Upper lobe of left lung (tissue), 6 donors: ENCODE measurements around the gene OR13C8. TPM values are rescaled to one million over a fixed set of nuclear protein-coding genes. Genes with fewer than 3 reads are reported as not detected.

Source experiments
- ATAC-seq, 2 donors: fragments of 200-7000 bp; cut with Tn5 transposase; one replicate each; pipeline ENCODE4 v1.9.1; 2022; ENCODE audit warnings: mild to moderate bottlenecking in 2 of 2, moderate library complexity in 2 of 2; ENCODE audit not compliant: low FRiP score in 2 of 2
- DNase-seq, 2 donors: peaks; one replicate each; pipeline ENCODE4 v3.0.0-alpha.2; 2019 to 2020
- H3K27ac ChIP-seq, 4 donors: fragments of 200-600 bp; sonication (generic); one replicate each; pipeline ENCODE4 v1.5.1; 2016 to 2019
- H3K27me3 ChIP-seq, 4 donors: fragments of 200-600 bp; sonication (generic); one replicate each; pipeline ENCODE4 v1.5.1; 2017 to 2019
- H3K36me3 ChIP-seq, 4 donors: fragments of 200-600 bp; sonication (generic); one replicate each; pipeline ENCODE4 v1.5.1; 2016 to 2019
- H3K4me1 ChIP-seq, 4 donors: fragments of 200-600 bp; sonication (generic); one replicate each; pipeline ENCODE4 v1.5.1; 2018 to 2019
- H3K4me3 ChIP-seq, 4 donors: fragments of 200-600 bp; sonication (generic); one replicate each; pipeline ENCODE4 v1.5.1; 2017 to 2019; ENCODE audit warnings: mild to moderate bottlenecking in 2 of 4, moderate library complexity in 1 of 4
- H3K9me3 ChIP-seq, 4 donors: fragments of 200-600 bp; sonication (generic); one replicate each; pipeline ENCODE4 v1.5.1; 2018 to 2019
- CTCF ChIP-seq, 6 experiments: fragments of 450-650 bp in 4 of 6; fragments of 200-600 bp in 2 of 6; sonication (generic) in 2 of 6; IDR thresholded peaks; one replicate each; pipeline ENCODE4 v1.5.1; 2016 to 2019; ENCODE audit warnings: antibody characterized with exemption in 6 of 6
- EP300 ChIP-seq, 4 donors: sonication (generic); formaldehyde crosslinking; IDR thresholded peaks; one replicate each; pipeline ENCODE4 v1.5.1; 2017; ENCODE audit warnings: antibody characterized with exemption in 4 of 4, control low read depth in 2 of 4
- POLR2A ChIP-seq, 4 donors: fragments of 450-650 bp; IDR thresholded peaks; one replicate each; pipeline ENCODE4 v1.5.1; 2016 to 2017; ENCODE audit warnings: antibody characterized with exemption in 4 of 4, mild to moderate bottlenecking in 2 of 4
- POLR2AphosphoS5 ChIP-seq, 2 donors: sonication (generic); formaldehyde crosslinking; IDR thresholded peaks; one replicate each; pipeline ENCODE4 v1.5.1; 2017; ENCODE audit warnings: antibody characterized with exemption in 2 of 2
- WGBS, 2 donors: methylation state at CpG; one replicate each; pipeline ENCODE4 v1.1.5; 2017 to 2018; 5-methylcytosine and 5-hydroxymethylcytosine counted together
- total RNA-seq, 6 donors: library from RNA; depleted of rRNA in 4 of 6; stranded (reverse); fragments of >200 nt in 4 of 6; gene quantifications; one replicate each; pipeline versions ENCODE4 v1.1.0 to v1.2.1, GENCODE V29; 2016 to 2021
- donor health status: DM: no; HTN: no; CAD: no; lungs with moderate emphysema.
- donor health status: DM: no; HTN: yes; CAD: no; lungs with severe emphysema.

OR13C8 gene
- total RNA-seq, 6 donors from 2014 or later: not detected

- H3K4me3 ChIP-seq: no peak overlapping the region
- TF ChIP-seq POLR2AphosphoS5 (IDR thresholded peaks at IDR 0.05) (no peak), POLR2A (IDR thresholded peaks at IDR 0.05) (no peak), EP300 (IDR thresholded peaks at IDR 0.05) (no peak), CTCF (IDR thresholded peaks at IDR 0.05) (no peak)
Measured at GRCh38 chr9:104617418-104617817, 48.5 kb downstream of the OR13C8 start.

GRCh38 chr9:104618104-104618503, 49.1 kb downstream of the OR13C8 start, which contains the start of gene OR13C9:
Gene OR13C9 (minus strand): TSS chr9:104618204. CDS start chr9:104618204, 0 bp downstream.
- DNase-seq (no peak), ATAC-seq (no peak)
- TF ChIP-seq CTCF (IDR thresholded peaks at IDR 0.05) (no peak), POLR2AphosphoS5 (IDR thresholded peaks at IDR 0.05) (no peak), EP300 (IDR thresholded peaks at IDR 0.05) (no peak), POLR2A (IDR thresholded peaks at IDR 0.05) (no peak)
- Histone ChIP-seq H3K27me3 (no peaks in the 10 kb centered on the region), H3K9me3 (no peaks in the 10 kb centered on the region), H3K27ac (no peak within 1 kb of the TSS), H3K36me3 (no peaks in the 10 kb centered on the region), H3K4me1 (no peaks in the 10 kb centered on the region), H3K4me3 (no peak within 1 kb of the TSS)
- 61 to 69% methylated on average over 2 of the region's 2 CpGs for WGBS, 2 donors

More at GRCh38 chr9:104617418-104617817, 48.5 kb downstream of the OR13C8 start:
- Histone ChIP-seq H3K27ac (no peak overlapping the region), H3K9me3 (no peaks in the 10 kb centered on the region), H3K27me3 (no peaks in the 10 kb centered on the region), H3K36me3 (no peaks in the 10 kb centered on the region), H3K4me1 (no peaks in the 10 kb centered on the region)
- ATAC-seq (no peak), DNase-seq (no peak)

Other genes with a start within 250 kb of the OR13C8 start
- gene OR13F1, start 64.9 kb upstream of the OR13C8 start, total RNA-seq: not detected
- not detected for gene OR13C4, start 42.0 kb upstream of the OR13C8 start, total RNA-seq
- under 1 TPM in 1 of 6 donors, not detected in 5; 0.59 TPM for gene OR13C3, start 32.3 kb upstream of the OR13C8 start, total RNA-seq
- gene OR13C5, start 30.2 kb downstream of the OR13C8 start, total RNA-seq: not detected
- not detected for gene OR13C2, start 36.5 kb downstream of the OR13C8 start, total RNA-seq
- gene OR13C9, start 49.0 kb downstream of the OR13C8 start, total RNA-seq: not detected
- not detected for gene OR13D1, start 125.3 kb downstream of the OR13C8 start, total RNA-seq
- 10 to 100 TPM in 4 of 6 donors, 1 to 10 TPM in 2; 7.8 to 31.5 (median 25.5) TPM for gene NIPSNAP3A, start 178.5 kb downstream of the OR13C8 start, total RNA-seq
- 1 to 10 TPM in 3 of 6 donors, under 1 TPM in 2, not detected in 1; 0.44 to 2.5 (median 1.3) TPM for gene NIPSNAP3B, start 195.0 kb downstream of the OR13C8 start, total RNA-seq